ENCODE data around the gene KMT2A. TPM values are rescaled to one million over a fixed set of nuclear protein-coding genes. Genes with fewer than 3 reads are reported as not detected.
A peak's percentile ranks its signal among the peaks of the same experiment; 100 is the strongest.
"Not testable (repeated sequence)": the region's sequence is repeated elsewhere in the genome, so short reads cannot be mapped to it uniquely, and the experiment has no call there.

The KMT2A gene
- total RNA-seq, 1 experiment from 2014 or later, result 33.2 TPM

- DNase-seq; H3K9me3 ChIP-seq (replicated peaks); H3K27me3 ChIP-seq; H3K4me3 ChIP-seq; H3K27ac ChIP-seq; H3K36me3 ChIP-seq; H3K4me1 ChIP-seq: not testable (repeated sequence)
These were observed 19.4 kb upstream of the KMT2A start for GRCh38 chr11:118416900-118417299.

- H3K27me3 ChIP-seq, result no peaks in the 10 kb centered on the region
- no peak overlapping the region for H3K27ac ChIP-seq
- H3K36me3 ChIP-seq, result no peaks in the 10 kb centered on the region
- H3K9me3 ChIP-seq (replicated peaks), result no peaks in the 10 kb centered on the region
- no peaks in the 10 kb centered on the region for H3K4me1 ChIP-seq
- DNase-seq, result no peak
- no peak overlapping the region for H3K4me3 ChIP-seq
These were observed 18.5 kb upstream of the KMT2A start for GRCh38 chr11:118417801-118418200.

- no peak overlapping the region for H3K4me3 ChIP-seq
- no peaks in the 10 kb centered on the region for H3K36me3 ChIP-seq
- H3K27me3 ChIP-seq, result no peaks in the 10 kb centered on the region
- no peak overlapping the region for H3K27ac ChIP-seq
- no peak for DNase-seq
- H3K4me1 ChIP-seq, result no peaks in the 10 kb centered on the region
- H3K9me3 ChIP-seq (replicated peaks), result no peaks in the 10 kb centered on the region
These were observed 17.5 kb upstream of the KMT2A start for GRCh38 chr11:118418766-118419165.

- H3K9me3 ChIP-seq (replicated peaks), result no peaks in the 10 kb centered on the region
- DNase-seq, result no peak
- H3K27ac ChIP-seq, result no peak overlapping the region
- no peaks in the 10 kb centered on the region for H3K4me1 ChIP-seq
- no peaks in the 10 kb centered on the region for H3K27me3 ChIP-seq
- no peaks in the 10 kb centered on the region for H3K36me3 ChIP-seq
- H3K4me3 ChIP-seq, result no peak overlapping the region
These were observed 8.6 kb upstream of the KMT2A start for GRCh38 chr11:118427707-118428106.

- no peak overlapping the region for H3K4me3 ChIP-seq
- H3K4me1 ChIP-seq, result no peaks in the 10 kb centered on the region
- H3K27me3 ChIP-seq, result no peaks in the 10 kb centered on the region
- H3K36me3 ChIP-seq, result no peaks in the 10 kb centered on the region
- no peaks in the 10 kb centered on the region for H3K9me3 ChIP-seq (replicated peaks)
- DNase-seq, result peak in 1 of 2 experiments; percentile 17
- no peak overlapping the region for H3K27ac ChIP-seq
These were observed 5.3 kb upstream of the KMT2A start for GRCh38 chr11:118430956-118431355.

GRCh38 chr11:118434123-118434552, 2.2 kb upstream of the KMT2A start:
- Histone ChIP-seq H3K27ac (peak overlapping the region; percentile 57; the same call in 1 of the 2 replicates), H3K27me3 (no peaks in the 10 kb centered on the region), H3K4me3 (peak overlapping the region; percentile 98), H3K9me3 (replicated peaks) (no peaks in the 10 kb centered on the region), H3K36me3 (no peaks in the 10 kb centered on the region), H3K4me1 (no peaks in the 10 kb centered on the region)
- no peak for DNase-seq

GRCh38 chr11:118434553-118435289, 1.6 kb upstream of the KMT2A start:
- no peaks in the 10 kb centered on the region; the same call in none of the 2 replicates for H3K4me1 ChIP-seq
- H3K27me3 ChIP-seq, result no peaks in the 10 kb centered on the region
- peak overlapping the region; percentile 57; the same call in 1 of the 2 replicates for H3K27ac ChIP-seq
- H3K4me3 ChIP-seq, result peak overlapping the region; percentile 98
- H3K36me3 ChIP-seq, result peaks cover 3% of the 10 kb centered on the region; the same call in 1 of the 2 replicates
- no peaks in the 10 kb centered on the region for H3K9me3 ChIP-seq (replicated peaks)
- DNase-seq, result peak; percentile 38 to 55

GRCh38 chr11:118435290-118435892, 901 bp upstream of the KMT2A start:
- Histone ChIP-seq H3K36me3 (peaks cover 3% of the 10 kb centered on the region; the same call in 1 of the 2 replicates), H3K9me3 (replicated peaks) (no peaks in the 10 kb centered on the region), H3K27ac (peak overlapping the region; percentile 57), H3K4me1 (peaks cover 3% of the 10 kb centered on the region), H3K4me3 (peak overlapping the region; percentile 98), H3K27me3 (no peaks in the 10 kb centered on the region)
- peak; percentile 75 to 76 for DNase-seq

- H3K27me3 ChIP-seq, result no peaks in the 10 kb centered on the region
- H3K36me3 ChIP-seq, result peaks cover 3% of the 10 kb centered on the region; the same call in 1 of the 2 replicates
- peak overlapping the region; percentile 75 for H3K27ac ChIP-seq
- H3K9me3 ChIP-seq (replicated peaks), result no peaks in the 10 kb centered on the region
- peak; percentile 14 to 24 for DNase-seq
- H3K4me3 ChIP-seq, result peak overlapping the region; percentile 98
- H3K4me1 ChIP-seq, result peaks cover 3% of the 10 kb centered on the region
These were observed 431 bp downstream of the KMT2A start for GRCh38 chr11:118436639-118437207.

GRCh38 chr11:118437208-118438125, 1.2 kb downstream of the KMT2A start:
- no peaks in the 10 kb centered on the region for H3K27me3 ChIP-seq
- peak; percentile 62 to 66 for DNase-seq
- no peaks in the 10 kb centered on the region for H3K9me3 ChIP-seq (replicated peaks)
- H3K4me1 ChIP-seq, result peaks cover 3% of the 10 kb centered on the region
- peaks cover 3% of the 10 kb centered on the region; the same call in 1 of the 2 replicates for H3K36me3 ChIP-seq
- H3K27ac ChIP-seq, result peak overlapping the region; percentile 75
- peak overlapping the region; percentile 98 for H3K4me3 ChIP-seq

- H3K9me3 ChIP-seq (replicated peaks), result no peaks in the 10 kb centered on the region
- DNase-seq, result peak; percentile 42 to 51
- peak overlapping the region; percentile 98 for H3K4me3 ChIP-seq
- peaks cover 3% of the 10 kb centered on the region; the same call in 1 of the 2 replicates for H3K36me3 ChIP-seq
- H3K27ac ChIP-seq, result peak overlapping the region; percentile 75; the same call in 1 of the 2 replicates
- H3K4me1 ChIP-seq, result peaks cover 3% of the 10 kb centered on the region
- H3K27me3 ChIP-seq, result no peaks in the 10 kb centered on the region
These were observed 2.1 kb downstream of the KMT2A start for GRCh38 chr11:118438314-118438931.

- Histone ChIP-seq H3K27ac (no peak overlapping the region), H3K4me3 (no peak overlapping the region), H3K9me3 (replicated peaks) (no peaks in the 10 kb centered on the region), H3K27me3 (no peaks in the 10 kb centered on the region), H3K4me1 (peaks cover 3% of the 10 kb centered on the region), H3K36me3 (peaks cover 3% of the 10 kb centered on the region; the same call in 1 of the 2 replicates)
- no peak for DNase-seq
These were observed 3.4 kb downstream of the KMT2A start for GRCh38 chr11:118439646-118440045.

- no peak overlapping the region for H3K4me3 ChIP-seq
- H3K27ac ChIP-seq, result no peak overlapping the region
- H3K9me3 ChIP-seq (replicated peaks), result no peaks in the 10 kb centered on the region
- no peaks in the 10 kb centered on the region for H3K27me3 ChIP-seq
- DNase-seq, result no peak
- peaks cover 3% of the 10 kb centered on the region for H3K4me1 ChIP-seq
- H3K36me3 ChIP-seq, result peaks cover 3% of the 10 kb centered on the region; the same call in 1 of the 2 replicates
These were observed 5.5 kb downstream of the KMT2A start for GRCh38 chr11:118441770-118442275.

- no peak overlapping the region for H3K4me3 ChIP-seq
- peaks cover 3% of the 10 kb centered on the region for H3K4me1 ChIP-seq
- peaks cover 3% of the 10 kb centered on the region; the same call in 1 of the 2 replicates for H3K36me3 ChIP-seq
- DNase-seq, result no peak
- no peaks in the 10 kb centered on the region for H3K9me3 ChIP-seq (replicated peaks)
- H3K27me3 ChIP-seq, result no peaks in the 10 kb centered on the region
- H3K27ac ChIP-seq, result no peak overlapping the region
These were observed 6.0 kb downstream of the KMT2A start for GRCh38 chr11:118442301-118442700.

Measured in SJCRH30 (cell line).